Sigmoid colon (tissue), 7 donors: ENCODE data around the gene SLBP. TPM values are rescaled to one million over a fixed set of nuclear protein-coding genes. Genes with fewer than 3 reads are reported as not detected.

Source experiments
- DNase-seq: peaks from one replicate; pipeline ENCODE4 v3.0.0-alpha.2; 2019
- H3K27ac ChIP-seq, 4 donors: fragments of 200-600 bp; sonication (generic); one replicate each; pipeline ENCODE4 v1.5.1; 2016 to 2019; ENCODE audit warnings: mild to moderate bottlenecking in 1 of 4
- H3K27me3 ChIP-seq, 3 donors: fragments of 200-600 bp; sonication (generic); one replicate each; pipeline ENCODE4 v1.5.1; 2019; ENCODE audit warnings: mild to moderate bottlenecking in 1 of 3
- H3K36me3 ChIP-seq, 4 donors: fragments of 200-600 bp; sonication (generic); one replicate each; pipeline ENCODE4 v1.5.1; 2016 to 2019
- H3K4me1 ChIP-seq, 4 donors: fragments of 200-600 bp; sonication (generic); one replicate each; pipeline ENCODE4 v1.5.1; 2017 to 2019
- H3K4me3 ChIP-seq, 4 donors: fragments of 200-600 bp; sonication (generic); one replicate each; pipeline ENCODE4 v1.5.1; 2017 to 2019; ENCODE audit warnings: mild to moderate bottlenecking in 2 of 4, moderate library complexity in 1 of 4
- H3K9me3 ChIP-seq, 4 donors: fragments of 200-600 bp in 3 of 4; sonication (generic) in 3 of 4; one replicate each; pipeline versions ENCODE4 v1.5.1 to v1.6.1; 2013 to 2019
- CTCF ChIP-seq, 4 experiments: fragments of 450-650 bp in 3 of 4; fragments of 200-600 bp in 1 of 4; IDR thresholded peaks; one replicate each; pipeline ENCODE4 v1.5.1; 2016 to 2019; ENCODE audit warnings: antibody characterized with exemption in 4 of 4, mild to moderate bottlenecking in 3 of 4, moderate library complexity in 2 of 4
- EP300 ChIP-seq, 4 donors: sonication (generic); formaldehyde crosslinking; IDR thresholded peaks; one replicate each; pipeline ENCODE4 v1.6.1; 2017; ENCODE audit warnings: antibody characterized with exemption in 4 of 4
- POLR2A ChIP-seq, 2 donors: fragments of 450-650 bp; IDR thresholded peaks; one replicate each; pipeline ENCODE4 v1.6.1; 2016; ENCODE audit warnings: antibody characterized with exemption in 2 of 2, mild to moderate bottlenecking in 2 of 2, moderate library complexity in 2 of 2
- POLR2AphosphoS5 ChIP-seq, 4 donors: sonication (generic); formaldehyde crosslinking; IDR thresholded peaks; one replicate each; pipeline ENCODE4 v1.6.1; 2017; ENCODE audit warnings: antibody characterized with exemption in 4 of 4
- whole genome bisulfite sequencing, 2 donors: extraction: QIAGEN DNeasy Blood & Tissue Kit; methylation state at CpG; one replicate each; pipeline ENCODE4 v1.1.7; 2013; 5-methylcytosine and 5-hydroxymethylcytosine counted together
- intact Hi-C: fragments of 100-400 bp; cut with DNase I; formaldehyde crosslinking; loops from one replicate; pipeline ENCODE4 v1.15.1; 2023
- polyA plus RNA-seq, 3 donors: library from polyadenylated mRNA; stranded (reverse); fragments of 200-250 nt; gene quantifications; one replicate each; pipeline ENCODE4 v1.2.3, GENCODE V29; 2013
- total RNA-seq, 4 donors: library from RNA; depleted of rRNA; stranded (reverse); fragments of >200 nt; gene quantifications; one replicate each; pipeline ENCODE4 v1.1.0, GENCODE V29; 2016
- donor health status: healthy with polysubstance abuse.
- donor health status: Bipolar disorder and iron deficiency.
- donor health status: healthy.

Gene SLBP
- total and polyA plus RNA-seq, 7 donors: 32.3 to 48.9 (median 36.0) TPM

- peak; percentile 48 to 79 (median 61) for TF ChIP-seq CTCF (IDR thresholded peaks at IDR 0.05)
- no peak for TF ChIP-seq EP300 (IDR thresholded peaks at IDR 0.05)
- Histone ChIP-seq H3K4me3 (no peak overlapping the region), H3K36me3 (peaks cover 0 to 11% (median under 1%) of the 10 kb centered on the region in 4 donors), H3K27ac (no peak overlapping the region), H3K4me1 (peaks cover 0 to 7% (median 2%) of the 10 kb centered on the region in 4 donors), H3K9me3 (no peaks in the 10 kb centered on the region), H3K27me3 (peaks cover 0 to 12% (median 5%) of the 10 kb centered on the region in 3 donors)
- intact Hi-C loops: loop anchor here (1.0 kb wide), 2 partner anchors 64 to 153 kb away; no protein-coding TSS in a partner anchor
- peak; percentile 78 for DNase-seq
- 15 to 18% methylated on average over 17 of the region's 17 CpGs for WGBS, 2 donors
These were observed 34.2 kb upstream of the SLBP start for GRCh38 chr4:1746265-1746691.

GRCh38 chr4:1745697-1746096, 33.6 kb upstream of the SLBP start:
- 76 to 81% methylated on average over 12 of the region's 12 CpGs for WGBS, 2 donors
- intact Hi-C loops: loop anchor here (1.0 kb wide), 2 partner anchors 65 to 154 kb away; no protein-coding TSS in a partner anchor
- TF ChIP-seq CTCF (IDR thresholded peaks at IDR 0.05) (no peak), POLR2A (IDR thresholded peaks at IDR 0.05) (no peak), EP300 (IDR thresholded peaks at IDR 0.05) (no peak), POLR2AphosphoS5 (IDR thresholded peaks at IDR 0.05) (no peak)
- Histone ChIP-seq H3K4me1 (peaks cover 0 to 7% (median 2%) of the 10 kb centered on the region in 4 donors), H3K27ac (no peak overlapping the region), H3K36me3 (peaks cover 0 to 16% (median 3%) of the 10 kb centered on the region in 4 donors), H3K4me3 (no peak overlapping the region), H3K9me3 (no peaks in the 10 kb centered on the region), H3K27me3 (peaks cover 0 to 12% (median 5%) of the 10 kb centered on the region in 3 donors)
- no peak for DNase-seq

GRCh38 chr4:1745165-1745564, 33.0 kb upstream of the SLBP start:
- Histone ChIP-seq H3K4me3 (no peak overlapping the region), H3K4me1 (peaks cover 0 to 7% (median 2%) of the 10 kb centered on the region in 4 donors), H3K36me3 (peaks cover 0 to 18% (median 6%) of the 10 kb centered on the region in 4 donors), H3K27ac (no peak overlapping the region), H3K9me3 (no peaks in the 10 kb centered on the region), H3K27me3 (peaks cover 0 to 12% (median 5%) of the 10 kb centered on the region in 3 donors)
- DNase-seq: no peak
- WGBS, 2 donors: 84 to 91% methylated on average over 13 of the region's 13 CpGs
- TF ChIP-seq POLR2AphosphoS5 (IDR thresholded peaks at IDR 0.05) (no peak), EP300 (IDR thresholded peaks at IDR 0.05) (no peak), POLR2A (IDR thresholded peaks at IDR 0.05) (no peak), CTCF (IDR thresholded peaks at IDR 0.05) (no peak)
- intact Hi-C loops: no loop called here

- Histone ChIP-seq H3K4me1 (peaks cover 0 to 7% (median 2%) of the 10 kb centered on the region in 4 donors), H3K9me3 (no peaks in the 10 kb centered on the region), H3K27ac (no peak overlapping the region), H3K27me3 (peaks cover 0 to 12% (median 5%) of the 10 kb centered on the region in 3 donors), H3K36me3 (peaks cover 0 to 18% (median 6%) of the 10 kb centered on the region in 4 donors), H3K4me3 (no peak overlapping the region)
- TF ChIP-seq EP300 (IDR thresholded peaks at IDR 0.05) (no peak), POLR2A (IDR thresholded peaks at IDR 0.05) (no peak)
- intact Hi-C loops: no loop called here
- WGBS, 2 donors: 80 to 90% methylated on average over 14 of the region's 14 CpGs
- no peak for DNase-seq
These were observed 32.4 kb upstream of the SLBP start for GRCh38 chr4:1744552-1744951.

GRCh38 chr4:1743975-1744374, 31.9 kb upstream of the SLBP start:
- no peak overlapping the region for H3K27ac ChIP-seq
- no peak for DNase-seq
- H3K4me3 ChIP-seq: no peak overlapping the region
- H3K9me3 ChIP-seq: no peaks in the 10 kb centered on the region
- WGBS, 2 donors: 96% methylated on average over 6 of the region's 6 CpGs
- peaks cover 0 to 23% (median 6%) of the 10 kb centered on the region in 4 donors for H3K36me3 ChIP-seq
- intact Hi-C loops: no loop called here
- TF ChIP-seq POLR2AphosphoS5 (IDR thresholded peaks at IDR 0.05) (no peak), CTCF (IDR thresholded peaks at IDR 0.05) (no peak), POLR2A (IDR thresholded peaks at IDR 0.05) (no peak), EP300 (IDR thresholded peaks at IDR 0.05) (no peak)
- peaks cover 0 to 12% (median 5%) of the 10 kb centered on the region in 3 donors for H3K27me3 ChIP-seq
- H3K4me1 ChIP-seq: peaks cover 0 to 7% (median 2%) of the 10 kb centered on the region in 4 donors
